HCT116 (cell line): ENCODE measurements around the gene MSI2. TPM values are rescaled to one million over a fixed set of nuclear protein-coding genes. Genes with fewer than 3 reads are reported as not detected.

Experiments
- ATAC-seq: fragments of 200-7000 bp; cut with Tn5 transposase; 2 replicates; pipeline ENCODE4 v1.9.1; 2020; ENCODE audit warnings: mild to moderate bottlenecking, moderate library complexity
- BruUV-seq: library from RNA; stranded (reverse); fragments of 400-500 nt; replicated peaks from 2 replicates; lab custom pipeline; 2021; lab: Mats Ljungman, UMichigan
- CTCF ChIA-PET: fragments of 300-600 bp; sonication (Branson Sonifier 250); formaldehyde crosslinking; loops from one replicate; lab custom pipeline; 2021; ENCODE audit warnings: antibody characterized with exemption; lab: Charles Lee
- POLR2A ChIA-PET: fragments of 300-600, 350-600 bp; sonication (Branson Sonifier 250); formaldehyde crosslinking; loops from one replicate; lab custom pipeline; 2021; ENCODE audit warnings: antibody characterized with exemption; lab: Charles Lee
- RAD21 ChIA-PET, 2 experiments: fragments of 300-600 bp; sonication (Branson Sonifier 250); formaldehyde crosslinking; loops; one replicate each; lab custom pipeline; 2023; ENCODE audit warnings: low total read pairs in 2 of 2; ENCODE audit not compliant: uncharacterized antibody in 2 of 2, unreplicated experiment in 2 of 2, low non-redundant PET in 1 of 2; lab: Charles Lee
- DNase-seq: peaks from one replicate; pipeline ENCODE4 v3.0.0-alpha.2; 2010; ENCODE audit warnings: low read depth, low spot score
- H2AFZ ChIP-seq: fragments of 200-600 bp; shearing (Covaris generic), sonication (generic); 2 replicates; pipeline ENCODE4 v1.6.1; 2017; ENCODE audit warnings: low read depth, mixed run types, mixed read lengths, antibody characterized with exemption, low read length; ENCODE audit not compliant: poor library complexity, severe bottlenecking
- H3K27ac ChIP-seq: 2 replicates; pipeline ENCODE4 v1.5.1; 2012; ENCODE audit warnings: low read depth, low read length
- H3K27me3 ChIP-seq: fragments of 200-600 bp; sonication (generic); 2 replicates; pipeline ENCODE4 v1.6.1; 2016; ENCODE audit warnings: mixed run types, low read length, mixed read lengths; ENCODE audit not compliant: insufficient read depth
- H3K36me3 ChIP-seq, 2 experiments: fragments of 200-500 bp in 1 of 2; fragments of 200-600 bp in 1 of 2; sonication (Bioruptor generic) in 1 of 2; sonication (generic) in 1 of 2; 2 replicates each; pipeline versions ENCODE4 v1.5.1 to v1.6.1; 2014 to 2016; ENCODE audit warnings: low read length in 2 of 2, inconsistent platforms in 1 of 2, mixed read lengths in 1 of 2, mixed run types in 1 of 2; ENCODE audit not compliant: insufficient read depth in 2 of 2, control insufficient read depth in 1 of 2
- H3K4me1 ChIP-seq, 2 experiments: fragments of 200-600 bp in 1 of 2; sonication (generic) in 1 of 2; 2 replicates each; pipeline versions ENCODE4 v1.5.1 to v1.6.1; 2012 to 2017; ENCODE audit warnings: low read length in 2 of 2, inconsistent platforms in 1 of 2, mild to moderate bottlenecking in 1 of 2, mixed read lengths in 1 of 2, mixed run types in 1 of 2, moderate library complexity in 1 of 2; ENCODE audit not compliant: insufficient read depth in 2 of 2, control insufficient read depth in 1 of 2
- H3K4me2 ChIP-seq: fragments of 200-600 bp; sonication (generic); 2 replicates; pipeline ENCODE4 v1.6.1; 2017; ENCODE audit warnings: mixed run types, low read length, mixed read lengths
- H3K4me3 ChIP-seq, 2 experiments: fragments of 200-600 bp in 1 of 2; sonication (generic) in 1 of 2; replicated peaks in 1 of 2; 2 replicates each; pipeline ENCODE4 v1.5.1; 2011 to 2016; ENCODE audit warnings: low read length in 2 of 2, control low read depth in 1 of 2, low read depth in 1 of 2, mild to moderate bottlenecking in 1 of 2, mixed read lengths in 1 of 2, mixed run types in 1 of 2
- H3K79me2 ChIP-seq: fragments of 200-600 bp; sonication (generic); 2 replicates; pipeline ENCODE4 v1.6.1; 2017; ENCODE audit warnings: mild to moderate bottlenecking, mixed run types, low read length, moderate library complexity, mixed read lengths; ENCODE audit not compliant: insufficient read depth
- H3K9ac ChIP-seq: fragments of 200-600 bp; sonication (generic); 2 replicates; pipeline ENCODE4 v1.6.1; 2016; ENCODE audit warnings: low read length, mixed read lengths
- H3K9me2 ChIP-seq: fragments of 200-600 bp; sonication (generic), shearing (Covaris generic); 2 replicates; pipeline ENCODE4 v1.6.1; 2017; ENCODE audit warnings: mixed run types, mild to moderate bottlenecking, moderate library complexity; ENCODE audit not compliant: insufficient read depth
- H3K9me3 ChIP-seq, 2 experiments: fragments of 200-500 bp in 1 of 2; fragments of 200-600 bp in 1 of 2; sonication (Bioruptor generic) in 1 of 2; sonication (generic) in 1 of 2; 2 replicates each; pipeline ENCODE4 v1.6.1; 2014 to 2017; ENCODE audit warnings: low read length in 2 of 2, mixed read lengths in 2 of 2, inconsistent platforms in 1 of 2, low read depth in 1 of 2, mild to moderate bottlenecking in 1 of 2, mixed run types in 1 of 2, moderate library complexity in 1 of 2; ENCODE audit not compliant: control insufficient read depth in 1 of 2, insufficient read depth in 1 of 2
- H4K20me1 ChIP-seq: fragments of 200-600 bp; sonication (generic), shearing (Covaris generic); 2 replicates; pipeline ENCODE4 v1.6.1; 2017; ENCODE audit warnings: mixed run types, mild to moderate bottlenecking, moderate library complexity; ENCODE audit not compliant: insufficient read depth
- ATF3 ChIP-seq: IDR thresholded peaks from 2 replicates; pipeline ENCODE4 v1.6.1; 2012
- CTCF ChIP-seq, 3 experiments: fragments of 200-600 bp in 1 of 3; sonication (generic) in 1 of 3; IDR thresholded peaks in 2 of 3; conservative IDR thresholded peaks in 1 of 3; 2 replicates each; pipeline ENCODE4 v1.5.1; 2012 to 2017; ENCODE audit warnings: low read depth in 2 of 3, low read length in 2 of 3, antibody characterized with exemption in 1 of 3, borderline replicate concordance in 1 of 3, control low read depth in 1 of 3, mild to moderate bottlenecking in 1 of 3, mixed read lengths in 1 of 3, mixed run types in 1 of 3, moderate library complexity in 1 of 3; ENCODE audit not compliant: insufficient read depth in 1 of 3
- EGR1 ChIP-seq: IDR thresholded peaks from 2 replicates; pipeline ENCODE4 v1.6.1; 2012; ENCODE audit warnings: low read depth
- EZH2phosphoT487 ChIP-seq: fragments of 200-600 bp; IDR thresholded peaks from 2 replicates; pipeline ENCODE4 v1.6.1; 2018; ENCODE audit warnings: antibody characterized with exemption, borderline replicate concordance
- POLR2AphosphoS5 ChIP-seq: IDR thresholded peaks from 2 replicates; pipeline ENCODE4 v1.6.1; 2011; ENCODE audit warnings: mild to moderate bottlenecking, low read depth, low read length, moderate library complexity
- RAD21 ChIP-seq: IDR thresholded peaks from 2 replicates; pipeline ENCODE4 v1.6.1; 2012; ENCODE audit warnings: low read depth, mild to moderate bottlenecking
- REST ChIP-seq: IDR thresholded peaks from 2 replicates; pipeline ENCODE4 v1.6.1; 2012; ENCODE audit warnings: low read depth
- SRF ChIP-seq: IDR thresholded peaks from 2 replicates; pipeline ENCODE4 v1.6.1; 2012; ENCODE audit warnings: low read depth
- intact Hi-C: fragments of 100-400 bp; cut with micrococcal nuclease; formaldehyde crosslinking; loops from 2 replicates; pipeline ENCODE4 v1.10.0; 2022
- total RNA-seq: library from RNA; stranded (reverse); gene quantifications from one replicate; pipeline ENCODE4 v1.2.1, GENCODE V29; 2021; ENCODE audit not compliant: unreplicated experiment

Gene MSI2
- total RNA-seq, 1 experiment from 2014 or later, result 137 TPM

GRCh38 chr17:57538736-57539456 is 282.6 kb downstream of the MSI2 start:
- H3K4me2 ChIP-seq, result no peak overlapping the region
- intact Hi-C loops, result no loop called here
- DNase-seq, result no peak
- no peak overlapping the region for H3K27ac ChIP-seq
- no peak overlapping the region for H2AFZ ChIP-seq
- RAD21 ChIA-PET, result no interaction called here
- H4K20me1 ChIP-seq, result no peaks in the 10 kb centered on the region
- H3K9me3 ChIP-seq, result no peaks in the 10 kb centered on the region
- CTCF ChIA-PET, result no interaction called here
- no peaks in the 10 kb centered on the region for H3K79me2 ChIP-seq
- BruUV-seq, result no TSS peak
- no peaks in the 10 kb centered on the region for H3K9me2 ChIP-seq
- no peak overlapping the region for H3K9ac ChIP-seq
- POLR2A ChIA-PET, result no interaction called here
- H3K36me3 ChIP-seq, result no peaks in the 10 kb centered on the region
- no peak for TF ChIP-seq EGR1
- no peak for TF ChIP-seq RAD21
- no peak for TF ChIP-seq REST
- TF ChIP-seq CTCF (IDR thresholded peaks at IDR 0.05 in 2 of 3, conservative IDR thresholded peaks at IDR 0.05 in 1 of 3; ENCODE audit: borderline replicate concordance in 1 of 3, insufficient read depth in 1 of 3, low read depth in 2 of 3, low read length in 2 of 3), result no peak
- TF ChIP-seq SRF, result no peak
- no peak for TF ChIP-seq ATF3
- no peak for TF ChIP-seq EZH2phosphoT487
- no peak for TF ChIP-seq POLR2AphosphoS5
- peaks cover 13 to 22% of the 10 kb centered on the region in 2 experiments for H3K4me1 ChIP-seq
- no peak overlapping the region for H3K4me3 ChIP-seq
- no peak for ATAC-seq
- H3K27me3 ChIP-seq, result no peaks in the 10 kb centered on the region
